Measurements from ENCODE around the gene CIART.
"Not testable (repeated sequence)": the region's sequence is repeated elsewhere in the genome, so short reads cannot be mapped to it uniquely, and the experiment has no call there.

Gene CIART

DNA sequence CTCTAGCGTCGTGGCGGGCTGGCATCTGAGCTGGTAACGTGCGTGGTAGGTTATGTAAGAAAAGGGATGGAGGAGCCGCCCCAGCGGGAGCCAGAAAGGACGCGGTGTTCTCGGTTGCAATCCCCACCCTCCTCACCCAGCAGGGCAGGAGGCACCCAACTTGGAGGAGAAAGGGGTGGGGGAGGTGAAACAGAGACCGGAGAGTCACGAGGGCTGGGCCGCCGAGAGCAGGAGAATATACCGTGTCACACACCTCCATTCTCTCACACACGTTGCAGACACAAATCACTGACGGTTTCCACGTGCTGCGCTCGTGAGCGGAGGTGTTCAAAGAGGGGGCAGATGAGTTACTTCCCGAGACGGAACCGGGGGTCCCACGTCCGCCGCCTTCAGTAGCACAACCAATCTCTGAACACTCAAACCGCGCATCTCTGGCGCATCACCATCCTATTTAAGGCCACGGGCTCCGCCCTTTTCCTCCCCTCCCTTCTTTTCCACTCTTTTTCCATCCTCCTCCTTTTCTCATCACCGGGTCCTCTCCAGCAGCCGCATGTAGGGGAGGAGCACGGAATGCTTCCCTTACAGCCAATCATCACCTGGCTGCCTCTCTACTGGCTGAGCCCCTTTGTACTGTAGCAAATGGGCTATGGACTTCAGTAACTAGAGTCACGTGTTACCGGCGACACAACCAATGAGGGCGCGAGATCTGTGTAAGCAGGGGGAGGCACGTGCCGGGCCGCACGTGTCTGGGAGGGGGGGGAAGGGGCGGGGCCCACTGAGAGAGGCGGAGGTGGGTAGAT lies at the start of gene CIART:
Gene CIART, plus strand, starts transcription at position 797 of the 800 bp plus-strand sequence. CDS start 714 bp downstream, outside the sequence.
- no peak for DNase-seq

GRCh38 chr1:150232921-150233320 lies 49.4 kb upstream of the CIART start:
- DNase-seq, result not testable (repeated sequence)

DNA sequence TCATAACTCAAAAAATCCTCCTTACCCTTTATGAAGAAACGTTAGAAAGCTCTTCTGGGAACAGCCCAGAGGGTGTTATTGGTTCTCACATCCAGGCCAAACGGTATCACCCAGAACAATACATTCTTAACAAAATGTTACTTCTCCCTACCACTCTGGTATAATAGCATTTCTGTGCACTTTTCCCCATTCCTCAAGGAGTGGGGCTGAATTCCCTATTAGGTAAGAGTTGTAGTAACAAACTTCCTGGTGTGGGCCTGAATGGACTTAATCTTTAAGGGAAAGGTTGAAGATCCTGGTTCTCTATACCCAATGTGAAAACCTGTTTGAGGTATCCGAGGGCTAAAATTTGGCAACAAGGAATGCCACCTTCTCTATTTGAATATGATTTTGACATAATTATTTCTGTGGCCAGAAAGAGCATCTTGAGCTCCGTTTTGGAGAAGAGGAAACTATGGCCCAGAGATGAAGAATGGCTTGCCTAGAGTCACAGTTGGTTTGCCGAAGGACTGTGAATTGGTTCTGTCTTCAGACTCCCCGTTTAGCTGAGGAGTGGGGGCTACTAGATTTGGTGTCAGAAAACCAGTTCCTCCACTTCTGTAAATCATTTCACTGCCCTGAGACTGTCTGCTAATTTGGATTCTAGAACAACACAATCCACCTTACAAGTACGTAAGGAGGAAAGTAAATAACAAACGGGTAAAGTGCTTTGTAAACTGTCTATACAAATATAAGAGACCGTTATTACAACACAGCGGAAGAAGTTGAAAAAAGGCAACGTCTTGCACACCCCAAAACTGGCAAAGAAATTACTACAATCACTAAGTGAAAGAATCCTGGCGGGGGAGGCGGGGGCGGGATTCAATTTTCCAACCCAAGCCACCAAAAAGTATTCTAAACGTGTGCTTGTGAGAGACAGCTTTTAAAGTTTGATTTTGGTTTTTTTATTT lies 48.7 kb upstream of the CIART start:
- DNase-seq, result no peak

DNA sequence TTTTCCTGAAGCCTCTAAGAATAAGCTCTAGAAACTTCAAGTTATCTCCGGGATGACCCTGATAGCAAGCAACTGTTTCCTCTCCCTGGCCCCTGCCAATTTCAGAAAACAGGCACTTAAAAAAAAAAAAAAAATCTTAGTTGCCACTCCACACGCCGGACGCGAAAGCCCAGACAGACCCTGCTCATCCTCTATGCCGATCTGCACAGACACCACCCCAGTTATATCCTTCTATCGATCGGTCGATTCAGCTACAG lies 48.1 kb upstream of the CIART start:
- DNase-seq, result no peak

- DNase-seq, result no peak
Measured at GRCh38 chr1:150234566-150235293, 47.6 kb upstream of the CIART start.

DNA sequence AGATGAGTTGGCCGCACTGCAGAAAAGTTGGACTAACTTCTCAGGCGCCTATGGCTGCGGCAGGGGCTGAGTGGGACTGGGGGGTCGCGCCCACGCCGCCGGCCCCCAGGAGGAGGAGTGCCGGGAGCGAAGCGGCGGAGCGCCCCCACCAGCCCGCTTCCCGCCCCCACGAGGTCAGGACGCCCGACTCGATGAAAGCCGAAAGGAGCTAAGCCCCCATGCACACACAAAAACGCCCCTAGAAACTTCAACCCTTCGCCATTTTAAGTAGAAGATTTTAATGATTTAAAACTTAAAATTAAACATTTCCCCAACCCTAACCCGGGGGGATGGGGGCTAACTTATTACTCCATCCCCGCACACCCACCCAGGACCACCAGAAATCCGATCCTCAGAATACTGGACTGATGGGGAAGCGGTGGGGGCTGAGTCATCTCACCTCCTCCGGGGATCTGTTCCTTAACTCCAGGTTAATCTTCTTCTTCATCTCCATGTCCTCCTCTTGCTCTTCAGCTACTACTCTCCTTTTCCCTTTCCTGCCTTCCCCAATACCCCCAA lies 47.0 kb upstream of the CIART start:
- no peak for DNase-seq

DNA sequence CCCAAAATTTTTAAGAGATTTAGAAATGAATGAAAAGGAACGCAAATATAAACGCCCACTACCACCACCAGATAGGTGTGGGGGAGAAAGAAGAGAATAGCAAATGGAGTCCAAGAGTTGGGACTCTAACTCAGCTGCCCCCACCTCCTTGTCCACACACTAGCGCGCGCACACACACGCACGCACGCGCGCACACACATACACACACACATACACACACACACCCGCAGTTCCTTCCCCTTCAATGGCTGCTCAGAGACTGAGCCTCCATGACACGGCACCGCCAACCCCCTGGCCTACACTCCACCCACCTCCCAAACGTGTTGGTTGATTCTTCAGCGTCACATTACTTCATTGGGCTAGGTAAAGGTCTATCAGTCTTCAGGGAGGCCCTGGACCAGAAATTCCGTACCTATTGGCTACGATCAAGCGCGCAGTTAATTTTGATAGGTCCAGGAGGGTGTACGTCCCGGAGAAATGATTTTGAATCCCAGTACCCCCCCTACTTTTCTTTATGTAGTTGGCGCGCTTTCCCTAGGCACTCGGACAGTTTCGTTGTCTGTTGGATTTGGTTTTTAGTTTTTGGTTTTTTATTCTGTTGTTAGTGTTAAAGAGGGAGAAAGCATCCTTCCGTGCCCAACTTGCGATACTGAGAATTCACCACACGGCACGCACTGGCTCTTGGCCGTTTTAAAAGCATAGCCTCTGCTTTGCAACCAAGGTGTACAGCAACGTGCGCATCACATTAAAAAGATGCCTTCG lies 46.3 kb upstream of the CIART start, which contains the start of gene ANP32E:
Gene ANP32E, minus strand, starts transcription at position 261 of the 762 bp plus-strand sequence. CDS start 326 bp downstream, outside the sequence.
- DNase-seq, result peak; percentile 34

DNA sequence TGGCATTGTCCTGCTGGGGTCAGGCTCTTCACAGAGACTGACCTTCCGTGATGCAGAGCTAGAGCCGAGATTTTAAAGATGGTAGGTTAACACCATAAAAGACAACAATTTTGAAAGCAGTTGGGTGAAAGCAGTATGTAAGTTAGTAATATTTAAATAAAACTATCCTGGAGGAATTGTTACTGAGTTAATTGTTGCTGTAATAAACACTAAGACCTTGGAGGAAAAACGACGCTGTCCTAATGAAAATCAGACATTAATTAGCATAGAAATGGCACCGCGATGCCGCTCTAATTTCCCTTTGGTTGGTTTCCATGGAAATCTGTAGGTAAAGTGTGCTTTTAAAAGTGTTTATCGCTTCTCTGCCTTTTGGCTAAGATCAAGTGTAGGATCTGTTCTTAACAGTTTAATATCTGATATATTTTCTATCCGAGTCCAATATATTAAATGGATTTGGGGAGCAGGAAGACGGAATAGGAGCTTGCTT lies 45.7 kb upstream of the CIART start:
- DNase-seq, result no peak

DNA sequence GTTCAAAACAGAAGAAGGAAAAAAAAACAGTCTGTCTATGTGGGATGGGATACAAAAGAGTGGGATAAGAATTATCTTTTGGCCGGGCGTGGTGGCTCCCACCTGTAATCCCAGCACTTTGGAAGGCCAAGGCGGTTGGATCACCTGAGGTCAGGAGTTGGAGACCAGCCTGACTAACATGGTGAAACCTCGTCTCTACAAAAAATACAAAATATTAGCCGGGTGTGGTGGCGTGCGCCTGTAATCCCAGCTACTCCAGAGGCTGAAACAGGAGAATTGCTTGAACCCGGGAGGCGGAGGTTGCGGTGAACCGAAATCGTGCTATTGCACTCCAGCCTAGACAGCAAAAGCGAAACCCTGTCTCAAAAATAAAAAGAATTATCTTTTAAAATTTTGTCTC lies 45.2 kb upstream of the CIART start:
- DNase-seq, result not testable (repeated sequence)

DNA sequence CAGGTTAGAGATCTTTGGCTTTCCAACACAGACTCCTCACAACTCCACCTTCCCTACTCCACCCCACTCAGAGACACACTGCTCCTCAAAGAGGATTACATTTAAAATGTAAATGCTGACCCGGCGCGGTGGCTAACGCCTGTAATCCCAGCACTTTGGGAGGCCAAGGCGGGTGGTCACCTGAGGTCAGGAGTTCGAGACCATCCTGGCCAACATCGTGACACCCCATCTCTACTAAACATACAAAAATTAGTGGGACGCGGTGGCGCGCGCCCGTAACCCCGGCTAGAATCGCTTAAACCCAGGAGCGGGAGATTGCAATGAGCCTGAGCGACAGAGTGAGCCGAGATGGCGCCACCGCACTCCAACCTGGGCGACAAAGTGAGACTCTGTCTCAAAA lies 44.6 kb upstream of the CIART start:
- DNase-seq, result no peak

DNA sequence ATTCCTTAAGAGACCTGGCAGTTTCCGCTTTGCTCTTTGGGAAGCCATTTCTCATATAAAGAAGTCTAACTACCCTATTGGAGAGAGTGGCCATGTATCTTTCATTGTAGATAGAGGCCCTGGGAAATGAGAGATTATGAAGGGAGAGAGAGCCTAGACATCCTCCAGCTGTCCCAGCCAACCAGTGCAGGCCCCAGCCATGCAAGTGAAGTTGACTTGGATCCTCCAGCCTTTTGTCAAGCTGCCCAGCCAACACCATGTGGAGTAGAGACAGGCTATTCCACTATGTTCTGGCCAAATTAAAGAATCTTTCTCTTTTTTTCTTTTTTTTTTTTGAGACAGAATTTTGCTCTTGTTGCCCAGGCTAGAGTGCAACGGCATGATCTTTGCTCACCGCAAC lies 39.4 kb upstream of the CIART start:
- no peak for DNase-seq

DNA sequence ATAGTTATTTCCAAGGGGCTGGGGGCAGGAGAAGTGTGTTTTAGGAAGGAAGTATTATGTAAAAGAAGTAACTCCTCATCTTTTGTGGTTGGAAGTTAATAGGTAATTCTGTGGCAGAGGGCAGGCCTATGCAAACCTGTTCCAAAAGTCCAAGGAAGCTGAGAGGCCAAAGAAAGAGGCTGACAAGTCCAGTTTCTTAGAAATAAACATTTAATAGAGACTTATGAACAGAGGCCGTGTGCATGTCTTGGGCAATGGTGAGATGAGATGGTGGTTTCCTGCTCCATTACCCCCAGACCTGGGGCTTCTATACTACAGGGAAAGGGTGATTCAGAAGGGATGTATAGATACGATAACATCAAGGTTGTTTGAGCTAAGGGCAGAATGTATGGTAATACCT lies 32.4 kb upstream of the CIART start:
- no peak for DNase-seq

DNA sequence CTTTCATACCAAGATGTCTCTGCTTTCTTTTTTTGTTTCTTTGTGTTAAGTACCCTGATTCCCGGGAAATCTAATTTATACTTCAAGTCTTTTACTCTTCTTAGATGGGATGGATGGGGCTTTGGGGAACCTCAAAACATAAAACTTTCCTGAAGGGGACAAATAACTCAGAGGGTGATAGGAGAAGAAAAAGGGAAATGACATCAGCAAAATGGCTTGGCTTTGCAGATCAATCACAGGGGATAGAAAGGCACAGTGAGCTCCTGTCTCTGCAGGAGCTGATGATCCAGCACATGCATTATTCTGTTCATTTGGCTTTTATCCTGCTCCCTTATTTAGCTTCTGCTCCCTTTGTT lies 26.2 kb upstream of the CIART start:
- no peak for DNase-seq

- DNase-seq, result no peak
Measured at GRCh38 chr1:150256554-150257341, 25.6 kb upstream of the CIART start.

GRCh38 chr1:150257624-150258585 lies 24.4 kb upstream of the CIART start, which contains the start of gene CA14:
TSS of gene CA14 (plus strand) at chr1:150257774. CDS start at chr1:150258129, 355 bp downstream.
- DNase-seq, result no peak

- no peak for DNase-seq
Measured at GRCh38 chr1:150259217-150259616, 23.1 kb upstream of the CIART start.

GRCh38 chr1:150259758-150260669 lies 22.3 kb upstream of the CIART start:
- DNase-seq, result no peak

- no peak for DNase-seq
Measured at GRCh38 chr1:150261367-150261766, 21.0 kb upstream of the CIART start.
